Duodenal mucosa (tissue), 2 donors: ENCODE results near the gene IGFALS.

Source experiments
- H3K27ac ChIP-seq: one replicate; pipeline ENCODE4 v1.7.0; 2013; ENCODE audit warnings: low read depth, low read length
- H3K27me3 ChIP-seq, 2 donors: one replicate each; pipeline ENCODE4 v1.7.0; 2013; ENCODE audit warnings: low read length in 2 of 2, control low read depth in 1 of 2; ENCODE audit not compliant: insufficient read depth in 2 of 2, control insufficient read depth in 1 of 2
- H3K36me3 ChIP-seq, 2 donors: one replicate each; pipeline ENCODE4 v1.7.0; 2013; ENCODE audit warnings: low read length in 2 of 2, control low read depth in 1 of 2; ENCODE audit not compliant: insufficient read depth in 2 of 2, control insufficient read depth in 1 of 2
- H3K4me1 ChIP-seq, 2 donors: one replicate each; pipeline ENCODE4 v1.7.0; 2013; ENCODE audit warnings: low read length in 2 of 2, control low read depth in 1 of 2; ENCODE audit not compliant: insufficient read depth in 2 of 2, control insufficient read depth in 1 of 2
- H3K4me3 ChIP-seq, 2 donors: one replicate each; pipeline ENCODE4 v1.7.0; 2013; ENCODE audit warnings: low read length in 2 of 2, low read depth in 1 of 2
- H3K9ac ChIP-seq, 2 donors: one replicate each; pipeline ENCODE4 v1.7.0; 2013; ENCODE audit warnings: low read length in 2 of 2, low read depth in 1 of 2
- H3K9me3 ChIP-seq, 2 donors: one replicate each; pipeline ENCODE4 v1.7.0; 2013; ENCODE audit warnings: low read length in 2 of 2, control low read depth in 1 of 2; ENCODE audit not compliant: control insufficient read depth in 1 of 2

Gene IGFALS

GRCh38 chr16:1771188-1771863 is 22.2 kb downstream of the IGFALS start, which contains the start of gene NME3:
Gene NME3 (minus strand): TSS chr16:1771543. CDS start chr16:1771534, 9 bp downstream.
- H3K4me3 ChIP-seq: peak within 1 kb of the TSS; percentile 77 to 91
- H3K4me1 ChIP-seq: peaks cover 12 to 31% of the 10 kb centered on the region in 2 donors
- H3K36me3 ChIP-seq: peaks cover 6 to 35% of the 10 kb centered on the region in 2 donors
- H3K27ac ChIP-seq: peak within 1 kb of the TSS; percentile 42
- H3K27me3 ChIP-seq: no peaks in the 10 kb centered on the region
- no peaks in the 10 kb centered on the region for H3K9me3 ChIP-seq
- peak within 1 kb of the TSS; percentile 59 to 75 for H3K9ac ChIP-seq

- Histone ChIP-seq H3K4me3 (peak overlapping the region; percentile 77 to 91), H3K36me3 (peaks cover 2 to 36% of the 10 kb centered on the region in 2 donors), H3K9me3 (no peaks in the 10 kb centered on the region), H3K27me3 (no peaks in the 10 kb centered on the region), H3K4me1 (peaks cover 12 to 31% of the 10 kb centered on the region in 2 donors), H3K27ac (peak overlapping the region; percentile 42), H3K9ac (peak overlapping the region; percentile 57 to 59)
Observed at GRCh38 chr16:1770328-1771187, 22.9 kb downstream of the IGFALS start.

DNA sequence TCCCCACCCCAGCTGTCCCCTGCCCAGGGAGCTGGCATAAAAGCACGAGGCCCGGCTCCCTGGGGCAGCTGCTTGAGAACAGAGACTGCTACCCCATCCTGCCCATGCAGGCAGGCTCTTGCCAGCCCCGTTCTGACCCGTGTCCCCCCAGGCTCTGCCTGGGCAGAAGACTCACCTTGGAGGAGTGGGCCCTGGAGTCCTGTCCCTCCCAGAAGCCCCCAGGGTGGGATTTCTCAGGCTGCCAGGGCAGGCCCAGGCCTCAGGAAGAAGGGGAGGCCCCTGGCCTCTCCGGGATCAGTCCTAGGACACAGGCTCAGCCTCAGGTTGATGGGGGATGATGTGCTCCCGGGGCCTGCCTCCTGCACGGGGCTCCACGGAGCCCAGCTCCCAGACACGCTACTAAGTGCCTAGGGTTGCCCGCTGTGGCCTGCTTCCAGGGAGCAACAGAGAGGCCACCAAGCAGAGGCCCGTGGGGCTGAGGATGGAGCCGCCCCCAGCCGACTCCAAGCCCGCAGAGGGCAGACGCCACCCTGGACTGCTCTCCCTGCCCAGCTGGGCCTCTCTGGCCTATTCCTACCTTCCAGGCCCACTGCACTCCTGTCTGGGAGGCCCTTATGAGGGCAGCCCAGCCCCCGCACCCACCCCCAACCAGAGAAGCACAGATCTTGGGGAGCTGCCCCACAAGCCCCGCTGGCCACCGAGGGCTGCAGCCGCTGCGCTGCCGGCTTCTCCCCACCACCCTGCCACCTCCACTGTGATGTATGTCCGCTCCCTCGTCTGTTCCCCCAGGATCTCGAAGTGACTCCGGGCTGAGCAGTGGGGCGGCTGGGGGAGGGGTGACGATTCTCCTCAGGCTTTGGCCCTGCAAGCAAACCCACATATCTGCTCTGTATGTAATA is 23.9 kb downstream of the IGFALS start:
- no peak overlapping the region for H3K27ac ChIP-seq
- peaks cover 10 to 28% of the 10 kb centered on the region in 2 donors for H3K4me1 ChIP-seq
- no peaks in the 10 kb centered on the region for H3K27me3 ChIP-seq
- peak overlapping the region; percentile 77 to 91 for H3K4me3 ChIP-seq
- H3K9me3 ChIP-seq: no peaks in the 10 kb centered on the region
- H3K36me3 ChIP-seq: peaks cover 11 to 42% of the 10 kb centered on the region in 2 donors
- peak overlapping the region in 1 of 2 donors; percentile 59 for H3K9ac ChIP-seq

DNA sequence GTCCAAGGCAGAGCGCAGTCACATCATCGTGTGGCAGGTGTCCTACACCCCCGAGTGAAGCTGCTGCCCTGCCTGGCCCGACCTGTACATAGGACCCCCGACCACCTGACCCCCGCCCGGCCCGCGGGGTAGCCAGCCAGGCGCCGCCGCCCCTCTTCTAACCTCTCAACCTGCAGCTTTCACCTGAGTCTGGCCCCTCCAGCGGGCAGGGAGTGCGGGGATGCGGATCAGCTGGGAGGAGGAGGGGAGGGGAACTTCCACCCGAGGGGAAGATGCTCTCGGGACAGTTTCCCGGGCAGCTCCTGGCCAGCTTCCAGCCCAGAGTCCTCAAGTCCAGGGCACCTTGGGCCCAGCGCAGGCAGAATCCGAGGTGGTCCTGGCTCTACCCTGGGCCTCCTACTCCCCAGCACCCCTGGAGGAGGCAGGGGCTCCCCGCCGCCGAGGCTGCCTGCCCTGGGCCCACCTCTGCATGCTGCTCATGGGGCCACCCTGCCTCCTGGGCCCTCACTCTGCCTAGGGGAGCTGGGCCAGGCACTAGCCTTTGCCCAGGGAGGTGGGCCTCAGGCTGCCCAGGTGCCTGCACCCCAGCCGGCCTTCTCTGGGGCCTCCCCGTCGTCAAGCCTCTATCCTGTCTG is 24.6 kb downstream of the IGFALS start:
- Histone ChIP-seq H3K4me1 (peaks cover 3 to 20% of the 10 kb centered on the region in 2 donors), H3K27ac (no peak overlapping the region), H3K36me3 (peaks cover 14 to 50% of the 10 kb centered on the region in 2 donors), H3K4me3 (no peak overlapping the region), H3K9me3 (no peaks in the 10 kb centered on the region), H3K27me3 (no peaks in the 10 kb centered on the region), H3K9ac (no peak overlapping the region)

DNA sequence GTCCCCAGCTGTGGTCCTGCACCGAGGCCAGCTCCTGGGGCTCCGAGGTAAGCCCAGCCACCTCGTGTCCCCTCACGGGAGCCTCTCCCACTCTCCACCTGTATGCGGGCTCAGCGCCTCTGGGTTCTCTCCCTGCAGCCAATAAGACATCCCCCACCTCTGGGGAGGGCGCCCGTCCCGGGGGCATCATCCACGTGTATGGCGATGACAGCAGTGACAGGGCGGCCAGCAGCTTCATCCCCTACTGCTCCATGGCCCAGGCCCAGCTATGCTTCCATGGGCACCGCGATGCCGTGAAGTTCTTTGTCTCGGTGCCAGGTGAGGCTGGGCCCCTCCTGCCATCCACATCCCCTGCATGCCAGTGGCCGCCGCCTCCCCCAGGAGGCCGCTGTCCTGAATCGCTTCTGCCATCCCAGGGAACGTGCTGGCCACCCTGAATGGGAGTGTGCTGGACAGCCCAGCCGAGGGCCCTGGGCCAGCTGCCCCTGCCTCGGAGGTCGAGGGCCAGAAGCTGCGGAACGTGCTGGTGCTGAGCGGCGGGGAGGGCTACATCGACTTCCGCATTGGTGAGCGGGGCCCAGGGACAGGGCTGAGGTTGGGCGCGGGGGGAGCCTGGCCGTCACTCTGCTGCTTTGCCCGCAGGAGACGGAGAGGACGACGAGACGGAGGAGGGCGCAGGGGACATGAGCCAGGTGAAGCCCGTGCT is 25.3 kb downstream of the IGFALS start:
- Histone ChIP-seq H3K36me3 (peaks cover 14 to 53% of the 10 kb centered on the region in 2 donors), H3K27ac (no peak overlapping the region), H3K27me3 (no peaks in the 10 kb centered on the region), H3K4me3 (no peak overlapping the region), H3K9ac (no peak overlapping the region), H3K9me3 (no peaks in the 10 kb centered on the region), H3K4me1 (peaks cover 0 to 18% of the 10 kb centered on the region in 2 donors)

GRCh38 chr16:1767116-1767994 is 26.1 kb downstream of the IGFALS start:
- Histone ChIP-seq H3K36me3 (peaks cover 15 to 62% of the 10 kb centered on the region in 2 donors), H3K27ac (no peak overlapping the region), H3K27me3 (no peaks in the 10 kb centered on the region), H3K4me3 (no peak overlapping the region), H3K9ac (no peak overlapping the region), H3K4me1 (peaks cover 0 to 16% of the 10 kb centered on the region in 2 donors), H3K9me3 (no peaks in the 10 kb centered on the region)

- Histone ChIP-seq H3K36me3 (peaks cover 21 to 67% of the 10 kb centered on the region in 2 donors), H3K9me3 (no peaks in the 10 kb centered on the region), H3K27me3 (no peaks in the 10 kb centered on the region), H3K27ac (no peak overlapping the region), H3K4me1 (peaks cover 0 to 9% of the 10 kb centered on the region in 2 donors), H3K4me3 (no peak overlapping the region), H3K9ac (no peak overlapping the region)
Observed at GRCh38 chr16:1766701-1767100, 26.8 kb downstream of the IGFALS start.

GRCh38 chr16:1766231-1766630 is 27.3 kb downstream of the IGFALS start:
- Histone ChIP-seq H3K4me1 (peaks cover 0 to 9% of the 10 kb centered on the region in 2 donors), H3K4me3 (no peak overlapping the region), H3K27me3 (no peaks in the 10 kb centered on the region), H3K9me3 (no peaks in the 10 kb centered on the region), H3K27ac (no peak overlapping the region), H3K9ac (no peak overlapping the region), H3K36me3 (peaks cover 21 to 68% of the 10 kb centered on the region in 2 donors)
